Natural killer cell (primary cell): ENCODE results near the gene BAK1. TPM values are rescaled to one million over a fixed set of nuclear protein-coding genes. Genes with fewer than 3 reads are reported as not detected.

Experiments
- ATAC-seq, 3 donors: fragments of 150-1000 bp in 2 of 3; fragments of 200-7000 bp in 1 of 3; cut with Tn5 transposase; 1 replicate in 1 of 3; 2 replicates in 2 of 3; pipeline ENCODE4 v1.10.0; 2021; ENCODE audit warnings: mild to moderate bottlenecking in 2 of 3, moderate library complexity in 2 of 3
- DNase-seq, 2 donors: peaks; one replicate each; pipeline versions ENCODE4 v3.0.0 to v3.0.0-alpha.2; 2013 to 2021; ENCODE audit warnings: mixed read lengths in 1 of 2
- H3K27ac ChIP-seq: one replicate; pipeline ENCODE4 v1.5.1; 2013; ENCODE audit warnings: mild to moderate bottlenecking, low read length
- H3K27me3 ChIP-seq: one replicate; pipeline ENCODE4 v1.6.1; 2013; ENCODE audit warnings: low read length; ENCODE audit not compliant: control insufficient read depth, insufficient read depth
- H3K36me3 ChIP-seq: one replicate; pipeline ENCODE4 v1.6.1; 2013; ENCODE audit warnings: low read length; ENCODE audit not compliant: control insufficient read depth, insufficient read depth
- H3K4me1 ChIP-seq: one replicate; pipeline ENCODE4 v1.6.1; 2013; ENCODE audit warnings: low read length; ENCODE audit not compliant: control insufficient read depth, insufficient read depth
- H3K4me3 ChIP-seq: one replicate; pipeline ENCODE4 v1.5.1; 2013; ENCODE audit warnings: low read length
- H3K9me3 ChIP-seq: one replicate; pipeline ENCODE4 v1.6.1; 2013; ENCODE audit warnings: low read length; ENCODE audit not compliant: control insufficient read depth, insufficient read depth
- H3K27ac Mint-ChIP-seq, 2 donors: one replicate each; pipeline ENCODE4 v1.8.0; 2022; ENCODE audit warnings: mild to moderate bottlenecking in 2 of 2, mixed read lengths in 2 of 2, moderate library complexity in 1 of 2
- H3K27me3 Mint-ChIP-seq, 2 donors: one replicate each; pipeline ENCODE4 v1.8.0; 2022; ENCODE audit warnings: low read depth in 2 of 2, mixed read lengths in 2 of 2
- H3K36me3 Mint-ChIP-seq: one replicate; pipeline ENCODE4 v1.8.0; 2022; ENCODE audit warnings: mixed read lengths
- H3K4me1 Mint-ChIP-seq, 2 donors: one replicate each; pipeline ENCODE4 v1.8.0; 2022; ENCODE audit warnings: mixed read lengths in 2 of 2
- H3K4me3 Mint-ChIP-seq: one replicate; pipeline ENCODE4 v1.8.0; 2022; ENCODE audit warnings: mild to moderate bottlenecking, moderate library complexity, mixed read lengths
- H3K9me3 Mint-ChIP-seq, 2 donors: one replicate each; pipeline ENCODE4 v1.8.0; 2022; ENCODE audit warnings: mixed read lengths in 2 of 2
- WGBS: methylation state at CpG from one replicate; pipeline ENCODE4 v1.1.7; 2013; ENCODE audit warnings: missing lambda C conversion rate; ENCODE audit not compliant: insufficient coverage; 5-methylcytosine and 5-hydroxymethylcytosine counted together
- intact Hi-C: fragments of 100-400 bp; cut with micrococcal nuclease; formaldehyde crosslinking; loops from one replicate; pipeline ENCODE4 v1.14.2; 2022
- total RNA-seq, 4 donors: library from RNA; stranded (reverse); fragments of 120-200 nt in 1 of 4; gene quantifications; one replicate each; pipeline versions ENCODE4 v1.2.3 to v1.2.4, GENCODE V29; 2013 to 2022
- TF ChIP-seq, protein P1 (sequence below): fragments of 200-600 bp; IDR thresholded peaks from one replicate; pipeline ENCODE4 v1.8.0; 2022; ENCODE audit warnings: antibody characterized with exemption

The BAK1 gene
- total RNA-seq, 3 donors from 2014 or later (not counting 1 experiment from before 2014, with no cell fraction given) = 36.3 to 49.8 (median 40.7) TPM

DNA sequence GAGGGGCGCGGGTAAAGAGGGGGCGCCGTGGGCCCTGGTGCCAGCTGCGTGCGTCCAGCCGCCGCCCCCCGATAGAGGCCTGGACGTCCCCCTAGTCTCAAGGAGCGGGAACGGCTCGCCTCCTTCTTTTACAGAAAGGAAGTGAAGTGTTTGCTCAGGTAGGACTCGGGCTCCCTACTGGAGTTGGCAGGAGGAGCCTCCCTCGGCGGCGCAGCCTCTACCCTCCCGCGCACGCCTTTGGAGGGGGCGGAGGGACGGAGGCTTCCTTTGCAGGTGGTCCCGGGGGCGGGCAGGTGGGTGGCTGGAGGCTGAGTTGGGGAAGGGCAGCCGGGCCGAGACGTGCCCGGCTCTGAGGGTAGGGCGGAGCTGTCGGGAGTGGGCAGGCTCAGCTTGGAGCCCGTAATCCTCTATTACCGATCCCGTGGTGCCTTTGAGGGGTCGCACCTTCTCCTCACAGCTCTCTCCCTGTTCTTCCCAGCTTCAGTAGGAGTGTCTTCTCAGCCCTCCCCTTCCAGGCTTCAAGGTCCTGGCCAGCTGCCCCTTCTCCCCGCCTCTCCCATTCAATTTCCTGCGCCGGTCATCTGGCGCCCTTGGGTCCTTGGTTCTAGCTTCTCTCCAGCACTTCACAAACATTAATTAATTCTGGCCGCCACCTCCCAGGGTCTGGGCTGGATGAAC, 41.8 kb upstream of the BAK1 start:
- no peaks in the 10 kb centered on the region for H3K9me3 ChIP-seq
- peaks cover 32 to 57% of the 10 kb centered on the region in 2 donors for H3K4me1 Mint-ChIP-seq
- H3K27ac ChIP-seq = peak overlapping the region; percentile 85
- peak overlapping the region; percentile 95 for H3K4me3 ChIP-seq
- H3K36me3 ChIP-seq = peaks cover 6% of the 10 kb centered on the region
- no peaks in the 10 kb centered on the region for H3K27me3 ChIP-seq
- TF ChIP-seq, protein P1, sequence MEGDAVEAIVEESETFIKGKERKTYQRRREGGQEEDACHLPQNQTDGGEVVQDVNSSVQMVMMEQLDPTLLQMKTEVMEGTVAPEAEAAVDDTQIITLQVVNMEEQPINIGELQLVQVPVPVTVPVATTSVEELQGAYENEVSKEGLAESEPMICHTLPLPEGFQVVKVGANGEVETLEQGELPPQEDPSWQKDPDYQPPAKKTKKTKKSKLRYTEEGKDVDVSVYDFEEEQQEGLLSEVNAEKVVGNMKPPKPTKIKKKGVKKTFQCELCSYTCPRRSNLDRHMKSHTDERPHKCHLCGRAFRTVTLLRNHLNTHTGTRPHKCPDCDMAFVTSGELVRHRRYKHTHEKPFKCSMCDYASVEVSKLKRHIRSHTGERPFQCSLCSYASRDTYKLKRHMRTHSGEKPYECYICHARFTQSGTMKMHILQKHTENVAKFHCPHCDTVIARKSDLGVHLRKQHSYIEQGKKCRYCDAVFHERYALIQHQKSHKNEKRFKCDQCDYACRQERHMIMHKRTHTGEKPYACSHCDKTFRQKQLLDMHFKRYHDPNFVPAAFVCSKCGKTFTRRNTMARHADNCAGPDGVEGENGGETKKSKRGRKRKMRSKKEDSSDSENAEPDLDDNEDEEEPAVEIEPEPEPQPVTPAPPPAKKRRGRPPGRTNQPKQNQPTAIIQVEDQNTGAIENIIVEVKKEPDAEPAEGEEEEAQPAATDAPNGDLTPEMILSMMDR = no peak
- no peaks in the 10 kb centered on the region for H3K27me3 Mint-ChIP-seq
- 11% methylated on average over 39 of the region's 39 CpGs for WGBS
- ATAC-seq = peak in 1 of 3 donors; percentile 3
- intact Hi-C loops = loop anchor here (2.0 kb wide), 1 partner anchor 13 kb away; no protein-coding TSS in a partner anchor
- H3K4me1 ChIP-seq = peaks cover 49% of the 10 kb centered on the region
- H3K36me3 Mint-ChIP-seq = no peaks in the 10 kb centered on the region
- DNase-seq = peak in 1 of 2 donors; percentile 63
- no peaks in the 10 kb centered on the region for H3K9me3 Mint-ChIP-seq
- H3K4me3 Mint-ChIP-seq = peak overlapping the region; percentile 80
- H3K27ac Mint-ChIP-seq = peak overlapping the region; percentile 64 to 94

DNA sequence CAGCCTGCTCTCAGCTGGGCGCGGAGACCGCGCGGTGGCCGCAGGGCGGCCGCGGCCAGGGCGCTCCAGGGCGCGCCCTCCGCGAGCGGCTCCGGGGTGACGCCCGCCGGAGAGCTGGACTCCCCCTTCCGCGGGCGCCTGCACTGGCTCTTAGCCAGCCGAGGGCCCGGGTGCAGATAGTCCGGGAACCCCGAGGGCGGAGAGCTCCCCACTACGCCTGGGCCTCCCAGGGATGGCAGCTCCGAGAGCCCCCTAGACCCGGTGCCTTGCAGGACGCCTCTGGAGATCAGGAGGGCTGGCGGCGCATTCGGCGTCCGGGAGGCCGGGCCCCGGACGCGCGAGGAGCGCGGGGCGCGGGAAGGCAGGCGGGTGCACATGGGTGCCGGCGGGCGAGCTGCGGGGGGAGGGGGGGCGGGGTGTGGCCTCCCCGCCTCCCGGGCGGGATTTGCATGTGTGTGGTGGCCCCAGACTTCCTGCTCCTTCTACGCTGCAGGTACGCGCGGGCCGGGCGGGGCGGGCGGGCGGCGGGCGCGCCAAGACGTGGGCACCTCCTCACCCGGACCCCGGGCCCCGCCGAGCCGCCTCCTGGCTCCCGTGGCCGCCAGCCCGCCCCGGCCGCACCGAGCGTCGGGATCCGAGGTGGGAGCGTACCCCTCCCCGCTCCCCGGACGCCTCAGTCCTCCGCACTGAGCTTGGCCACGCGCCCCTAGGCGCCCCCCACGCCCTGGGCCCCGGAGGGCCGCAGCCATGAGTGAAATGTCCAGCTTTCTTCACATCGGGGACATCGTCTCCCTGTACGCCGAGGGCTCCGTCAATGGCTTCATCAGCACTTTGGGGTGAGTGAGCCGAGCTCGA, 41.0 kb upstream of the BAK1 start, which contains the start of gene ITPR3:
ITPR3 (plus strand) TSS at position 467 of the 855 bp plus-strand sequence; CDS start at position 748, 281 bp downstream.
- H3K27ac Mint-ChIP-seq = peak within 1 kb of the TSS; percentile 85 to 94

GRCh38 chr6:33620158-33620855, 40.2 kb upstream of the BAK1 start:
- TF ChIP-seq, protein P1 = no peak
- Mint-ChIP-seq H3K4me1 (peaks cover 32 to 63% of the 10 kb centered on the region in 2 donors), H3K4me3 (peak overlapping the region; percentile 95), H3K9me3 (no peaks in the 10 kb centered on the region), H3K27ac (peak overlapping the region; percentile 85 to 94), H3K27me3 (no peaks in the 10 kb centered on the region), H3K36me3 (no peaks in the 10 kb centered on the region)
- H3K9me3 ChIP-seq = no peaks in the 10 kb centered on the region
- intact Hi-C loops = loop anchor here (2.0 kb wide), 1 partner anchor 14 kb away; no protein-coding TSS in a partner anchor
- peaks cover 55% of the 10 kb centered on the region for H3K4me1 ChIP-seq
- ATAC-seq = no peak
- peak overlapping the region; percentile 68 for H3K4me3 ChIP-seq
- H3K27me3 ChIP-seq = no peaks in the 10 kb centered on the region
- H3K36me3 ChIP-seq = peaks cover 6% of the 10 kb centered on the region
- H3K27ac ChIP-seq = peak overlapping the region; percentile 89
- peak; percentile 25 to 67 for DNase-seq
- under 1% methylated on average over 24 of the region's 29 CpGs for WGBS

More for the DNA sequence above, 41.0 kb upstream of the BAK1 start, which contains the start of gene ITPR3:
- no peaks in the 10 kb centered on the region for H3K9me3 ChIP-seq
- H3K4me1 ChIP-seq = peaks cover 55% of the 10 kb centered on the region
- WGBS = under 1% methylated on average over 99 of the region's 99 CpGs
- DNase-seq = peak; percentile 56 to 91
- H3K9me3 Mint-ChIP-seq = no peaks in the 10 kb centered on the region
- no peaks in the 10 kb centered on the region for H3K36me3 Mint-ChIP-seq
- H3K4me3 Mint-ChIP-seq = peak within 1 kb of the TSS; percentile 95
- peak within 1 kb of the TSS; percentile 95 for H3K4me3 ChIP-seq
- peaks cover 32 to 63% of the 10 kb centered on the region in 2 donors for H3K4me1 Mint-ChIP-seq
- peak within 1 kb of the TSS; percentile 89 for H3K27ac ChIP-seq
- peaks cover 6% of the 10 kb centered on the region for H3K36me3 ChIP-seq
- no peaks in the 10 kb centered on the region for H3K27me3 ChIP-seq
- ATAC-seq = peak; percentile 58 to 75 (median 74)
- intact Hi-C loops = loop anchor here (2.0 kb wide), 1 partner anchor 14 kb away; no protein-coding TSS in a partner anchor
- no peaks in the 10 kb centered on the region for H3K27me3 Mint-ChIP-seq
- TF ChIP-seq, protein P1 = no peak
